ENCODE results near the gene TRPM8. TPM values are rescaled to one million over a fixed set of nuclear protein-coding genes. Genes with fewer than 3 reads are reported as not detected.

The TRPM8 gene
- total and polyA plus RNA-seq, 8 donors = not detected

- TF ChIP-seq EP300 (IDR thresholded peaks at IDR 0.05) (no peak), POLR2AphosphoS5 (IDR thresholded peaks at IDR 0.05) (no peak), POLR2A (IDR thresholded peaks at IDR 0.05) (no peak), CTCF (IDR thresholded peaks at IDR 0.05) (no peak)
- peaks cover 4 to 7% (median 5%) of the 10 kb centered on the region in 4 donors for H3K9me3 ChIP-seq
- peaks cover 0 to 4% (median 0%) of the 10 kb centered on the region in 3 donors for H3K27me3 ChIP-seq
- no peaks in the 10 kb centered on the region for H3K36me3 ChIP-seq
- DNase-seq = no peak
- no peaks in the 10 kb centered on the region for H3K4me1 ChIP-seq
- WGBS, 5 donors = 66 to 80% (median 77%) methylated on average over 3 of the region's 3 CpGs
- H3K4me3 ChIP-seq = no peak overlapping the region
- H3K27ac ChIP-seq = no peak overlapping the region
- intact Hi-C loops (cut with DNase I; ENCODE audit: low total_unique reads) = no loop called here
These were observed 98.7 kb downstream of the TRPM8 start for GRCh38 chr2:234015861-234016260.

- WGBS, 5 donors = 86 to 92% (median 91%) methylated on average over 4 of the region's 4 CpGs
- no peak for DNase-seq
- Histone ChIP-seq H3K9me3 (peaks cover 0 to 9% (median 3%) of the 10 kb centered on the region in 4 donors), H3K4me3 (no peak overlapping the region), H3K27me3 (no peaks in the 10 kb centered on the region), H3K27ac (no peak overlapping the region), H3K36me3 (no peaks in the 10 kb centered on the region), H3K4me1 (peaks cover 0 to under 1% (median 0%) of the 10 kb centered on the region in 4 donors)
- intact Hi-C loops (cut with DNase I; ENCODE audit: low total_unique reads) = no loop called here
- no peak for TF ChIP-seq POLR2A (IDR thresholded peaks at IDR 0.05)
- no peak for TF ChIP-seq CTCF (IDR thresholded peaks at IDR 0.05)
These were observed 102.7 kb downstream of the TRPM8 start for GRCh38 chr2:234019896-234020295.

GRCh38 chr2:234020332-234020731 lies 103.2 kb downstream of the TRPM8 start:
- peaks cover 0 to 5% (median 1%) of the 10 kb centered on the region in 4 donors for H3K4me1 ChIP-seq
- WGBS, 5 donors = 78 to 95% (median 94%) methylated on average over 2 of the region's 2 CpGs
- H3K9me3 ChIP-seq = peaks cover 0 to 9% (median 3%) of the 10 kb centered on the region in 4 donors
- no peak for TF ChIP-seq POLR2A (IDR thresholded peaks at IDR 0.05)
- no peak overlapping the region for H3K4me3 ChIP-seq
- intact Hi-C loops (cut with DNase I; ENCODE audit: low total_unique reads) = no loop called here
- DNase-seq = no peak
- H3K27me3 ChIP-seq = no peaks in the 10 kb centered on the region
- no peaks in the 10 kb centered on the region for H3K36me3 ChIP-seq
- no peak overlapping the region for H3K27ac ChIP-seq

GRCh38 chr2:234022424-234022823 lies 105.3 kb downstream of the TRPM8 start:
- H3K4me3 ChIP-seq = no peak overlapping the region
- H3K27ac ChIP-seq = no peak overlapping the region
- peaks cover 0 to 6% (median 0%) of the 10 kb centered on the region in 3 donors for H3K27me3 ChIP-seq
- TF ChIP-seq POLR2A (IDR thresholded peaks at IDR 0.05) (no peak), CTCF (IDR thresholded peaks at IDR 0.05) (no peak), EP300 (IDR thresholded peaks at IDR 0.05) (no peak), POLR2AphosphoS5 (IDR thresholded peaks at IDR 0.05) (no peak)
- DNase-seq = no peak
- H3K9me3 ChIP-seq = peaks cover 0 to 9% (median 3%) of the 10 kb centered on the region in 4 donors
- 93 to 100% (median 100%) methylated on average over 1 of the region's 1 CpG for WGBS, 5 donors
- H3K36me3 ChIP-seq = no peaks in the 10 kb centered on the region
- peaks cover 0 to 15% (median 7%) of the 10 kb centered on the region in 4 donors for H3K4me1 ChIP-seq
- intact Hi-C loops (cut with DNase I; ENCODE audit: low total_unique reads) = no loop called here

GRCh38 chr2:234024304-234024703 lies 107.1 kb downstream of the TRPM8 start:
- WGBS, 5 donors = 91 to 98% (median 97%) methylated on average over 9 to 29 of the region's 29 CpGs
- DNase-seq = no peak
- H3K36me3 ChIP-seq = no peaks in the 10 kb centered on the region
- peaks cover 0 to 18% (median 0%) of the 10 kb centered on the region in 3 donors for H3K27me3 ChIP-seq
- H3K4me3 ChIP-seq = no peak overlapping the region
- intact Hi-C loops (cut with DNase I; ENCODE audit: low total_unique reads) = no loop called here
- peaks cover 0 to 15% (median 7%) of the 10 kb centered on the region in 4 donors for H3K4me1 ChIP-seq
- TF ChIP-seq POLR2AphosphoS5 (IDR thresholded peaks at IDR 0.05) = no peak
- TF ChIP-seq CTCF (IDR thresholded peaks at IDR 0.05) = no peak
- H3K27ac ChIP-seq = no peak overlapping the region
- peaks cover 0 to 9% (median 3%) of the 10 kb centered on the region in 4 donors for H3K9me3 ChIP-seq

Data from stomach (tissue), 9 donors.